Neural crest cell (in vitro differentiated cells): Measurements from ENCODE around the gene TIE1. TPM values are rescaled to one million over a fixed set of nuclear protein-coding genes. Genes with fewer than 3 reads are reported as not detected.

ENCODE experiments used
- DNase-seq: peaks from one replicate; pipeline ENCODE4 v3.0.0; 2021; ENCODE audit warnings: low read depth, mixed read lengths, low spot score
- H3K27ac Mint-ChIP-seq: one replicate; pipeline ENCODE4 v1.8.0; 2021; ENCODE audit warnings: mild to moderate bottlenecking, mixed read lengths; ENCODE audit not compliant: unreplicated experiment
- H3K27me3 Mint-ChIP-seq: 2 replicates; pipeline ENCODE4 v1.8.0; 2021; ENCODE audit warnings: low read depth, mild to moderate bottlenecking, mixed read lengths
- H3K36me3 Mint-ChIP-seq: 2 replicates; pipeline ENCODE4 v1.8.0; 2021; ENCODE audit warnings: low read depth, mild to moderate bottlenecking, mixed read lengths
- H3K4me1 Mint-ChIP-seq: 2 replicates; pipeline ENCODE4 v1.8.0; 2021; ENCODE audit warnings: mixed read lengths
- H3K4me3 Mint-ChIP-seq: one replicate; pipeline ENCODE4 v1.8.0; 2021; ENCODE audit warnings: mild to moderate bottlenecking, mixed read lengths
- H3K9me3 Mint-ChIP-seq: 2 replicates; pipeline ENCODE4 v1.8.0; 2021; ENCODE audit warnings: mixed read lengths
- CTCF ChIP-seq: fragments of 200-600 bp; sonication (generic); conservative IDR thresholded peaks from 2 replicates; pipeline ENCODE4 v1.5.0; 2021; ENCODE audit warnings: antibody characterized with exemption, mild to moderate bottlenecking
- total RNA-seq: library from RNA; stranded (reverse); gene quantifications from 2 replicates; pipeline ENCODE4 v1.2.1, GENCODE V29; 2021

TIE1 gene
- total RNA-seq, 1 donor from 2014 or later: 2.2 TPM

- Mint-ChIP-seq H3K4me1 (peaks cover 28% of the 10 kb centered on the region), H3K27me3 (no peaks in the 10 kb centered on the region), H3K4me3 (no peak overlapping the region), H3K9me3 (no peaks in the 10 kb centered on the region), H3K27ac (no peak overlapping the region), H3K36me3 (no peaks in the 10 kb centered on the region)
- DNase-seq: no peak
- TF ChIP-seq CTCF: no peak
Observed at GRCh38 chr1:43307458-43308158, 6.8 kb downstream of the TIE1 start.

GRCh38 chr1:43308635-43309404 lies 8.0 kb downstream of the TIE1 start:
- no peaks in the 10 kb centered on the region for H3K9me3 Mint-ChIP-seq
- peaks cover 23% of the 10 kb centered on the region for H3K4me1 Mint-ChIP-seq
- no peak for DNase-seq
- no peaks in the 10 kb centered on the region for H3K36me3 Mint-ChIP-seq
- H3K4me3 Mint-ChIP-seq: no peak overlapping the region
- TF ChIP-seq CTCF: no peak
- H3K27ac Mint-ChIP-seq: no peak overlapping the region
- no peaks in the 10 kb centered on the region for H3K27me3 Mint-ChIP-seq

- H3K4me1 Mint-ChIP-seq: peaks cover 17% of the 10 kb centered on the region
Observed at GRCh38 chr1:43309405-43310025, 8.7 kb downstream of the TIE1 start.

GRCh38 chr1:43311521-43311920 lies 10.7 kb downstream of the TIE1 start:
- H3K4me1 Mint-ChIP-seq: peaks cover 32% of the 10 kb centered on the region
- no peaks in the 10 kb centered on the region for H3K27me3 Mint-ChIP-seq
- no peaks in the 10 kb centered on the region for H3K36me3 Mint-ChIP-seq
- no peaks in the 10 kb centered on the region for H3K9me3 Mint-ChIP-seq
- DNase-seq: no peak
- H3K4me3 Mint-ChIP-seq: no peak overlapping the region
- TF ChIP-seq CTCF: no peak
- no peak overlapping the region for H3K27ac Mint-ChIP-seq

More at GRCh38 chr1:43309405-43310025, 8.7 kb downstream of the TIE1 start:
- Mint-ChIP-seq H3K27me3 (no peaks in the 10 kb centered on the region), H3K4me3 (no peak overlapping the region), H3K27ac (peak overlapping the region; percentile 27), H3K9me3 (no peaks in the 10 kb centered on the region), H3K36me3 (no peaks in the 10 kb centered on the region)
- no peak for DNase-seq
- TF ChIP-seq CTCF: no peak

- no peak for TF ChIP-seq CTCF
- DNase-seq: no peak
- H3K27me3 Mint-ChIP-seq: no peaks in the 10 kb centered on the region
- H3K4me1 Mint-ChIP-seq: peaks cover 39% of the 10 kb centered on the region
- no peaks in the 10 kb centered on the region for H3K9me3 Mint-ChIP-seq
- H3K36me3 Mint-ChIP-seq: no peaks in the 10 kb centered on the region
- H3K4me3 Mint-ChIP-seq: no peak overlapping the region
- no peak overlapping the region for H3K27ac Mint-ChIP-seq
Observed at GRCh38 chr1:43312212-43312623, 11.4 kb downstream of the TIE1 start.
